ENCODE results near the gene TMEM178A. TPM values are rescaled to one million over a fixed set of nuclear protein-coding genes. Genes with fewer than 3 reads are reported as not detected.
A peak's percentile ranks its signal among the peaks of the same experiment; 100 is the strongest.

Gene TMEM178A
- total and polyA plus RNA-seq, 2 experiments from 2014 or later: 0.32 TPM; not detected in 1

DNA sequence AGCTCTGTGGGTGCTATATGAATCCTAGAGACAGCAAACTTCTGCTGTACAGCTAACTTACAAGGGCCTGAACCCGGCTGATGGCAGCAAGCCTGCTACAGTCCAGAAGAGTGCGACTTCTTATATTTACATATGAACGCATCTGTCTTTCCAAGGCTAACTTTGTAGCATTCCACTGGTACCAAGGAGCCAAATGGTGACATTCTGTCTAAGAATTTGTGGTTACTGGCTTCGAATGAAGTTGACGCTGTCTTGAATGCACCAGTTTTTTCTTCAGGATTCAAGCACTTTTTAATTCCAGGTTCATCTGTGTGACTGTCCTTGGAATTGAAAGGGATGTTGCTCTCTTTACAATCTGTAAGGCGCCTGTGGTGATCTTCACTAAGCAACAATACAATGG is 70.9 kb downstream of the TMEM178A start:
- H3K36me3 ChIP-seq (ENCODE audit: low read depth): peaks cover 22% of the 10 kb centered on the region

DNA sequence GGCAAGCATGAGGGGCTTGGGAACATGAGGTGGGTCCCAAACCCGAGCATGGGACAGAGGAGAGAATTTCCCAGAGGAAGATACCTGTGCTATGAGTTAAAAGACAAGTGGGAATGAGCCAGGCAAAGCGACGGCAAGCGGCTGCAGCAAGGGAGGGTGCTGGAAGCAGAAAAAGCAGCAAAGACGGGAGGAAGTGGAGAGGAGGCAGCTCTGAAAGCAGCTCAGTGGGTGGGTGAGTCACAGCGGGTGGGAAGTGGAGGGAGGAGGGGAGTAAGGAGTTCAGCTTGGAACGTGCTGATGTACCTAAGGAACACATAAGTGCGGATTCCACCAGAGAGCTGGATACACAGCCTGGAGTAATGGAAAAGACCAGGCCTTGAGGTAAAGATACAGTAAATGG is 71.9 kb downstream of the TMEM178A start:
- peaks cover 19% of the 10 kb centered on the region for H3K79me2 ChIP-seq (ENCODE audit: insufficient read depth)
- H4K20me1 ChIP-seq (ENCODE audit: insufficient read depth): no peaks in the 10 kb centered on the region
- no peak overlapping the region for H3K27ac ChIP-seq
- in situ Hi-C loops (cut with MboI): no loop called here
- no peaks in the 10 kb centered on the region for H3K9me3 ChIP-seq (ENCODE audit: low read depth)
- H2AFZ ChIP-seq: no peak overlapping the region
- H3K9ac ChIP-seq: no peak overlapping the region
- no peak overlapping the region for H3K4me2 ChIP-seq (ENCODE audit: unreplicated experiment)
- H3K27me3 ChIP-seq (replicated peaks; ENCODE audit: insufficient read depth): no peaks in the 10 kb centered on the region
- H3K4me1 ChIP-seq (ENCODE audit: insufficient read depth): peaks cover 26% of the 10 kb centered on the region
- H3K36me3 ChIP-seq (ENCODE audit: low read depth): peaks cover 22% of the 10 kb centered on the region
- DNase-seq: peak; percentile 23
- WGBS, 2 experiments (ENCODE audit: low coverage in 1 of 2, low lambda C conversion rate in 2 of 2, missing lambda C conversion rate in 2 of 2): 86 to 89% methylated on average over 8 of the region's 8 CpGs
- H3K9me2 ChIP-seq (ENCODE audit: insufficient read depth): no peaks in the 10 kb centered on the region
- H3F3A ChIP-seq (ENCODE audit: insufficient read depth): peaks cover 20% of the 10 kb centered on the region
- no peak for TF ChIP-seq EZH2 (IDR thresholded peaks at IDR 0.05; ENCODE audit: insufficient read depth, poor library complexity, severe bottlenecking)
- no peak overlapping the region for H3K4me3 ChIP-seq

More for the DNA sequence above, 70.9 kb downstream of the TMEM178A start:
- Histone ChIP-seq H3K9ac (0 out of 2 replicates have a peak overlapping the region, but pooled peaks have one; percentile 13), H3K27ac (peak overlapping the region; percentile 56), H2AFZ (no peak overlapping the region), H3K4me2 (ENCODE audit: unreplicated experiment) (no peak overlapping the region), H3K4me1 (ENCODE audit: insufficient read depth) (peaks cover 26% of the 10 kb centered on the region), H3F3A (ENCODE audit: insufficient read depth) (peaks cover 20% of the 10 kb centered on the region), H3K9me3 (ENCODE audit: low read depth) (no peaks in the 10 kb centered on the region), H3K4me3 (no peak overlapping the region), H3K9me2 (ENCODE audit: insufficient read depth) (no peaks in the 10 kb centered on the region), H3K27me3 (replicated peaks; ENCODE audit: insufficient read depth) (no peaks in the 10 kb centered on the region), H4K20me1 (ENCODE audit: insufficient read depth) (no peaks in the 10 kb centered on the region), H3K79me2 (ENCODE audit: insufficient read depth) (peaks cover 19% of the 10 kb centered on the region)
- in situ Hi-C loops (cut with MboI): no loop called here
- no peak for TF ChIP-seq EZH2phosphoT487 (IDR thresholded peaks at IDR 0.05; ENCODE audit: insufficient read depth, low read depth)
- DNase-seq: peak; percentile 77
- WGBS, 2 experiments (ENCODE audit: low coverage in 1 of 2, low lambda C conversion rate in 2 of 2, missing lambda C conversion rate in 2 of 2): 74 to 79% methylated on average over 6 of the region's 6 CpGs

- H3K79me2 ChIP-seq (ENCODE audit: insufficient read depth): peaks cover 19% of the 10 kb centered on the region
- in situ Hi-C loops (cut with MboI): no loop called here
- H3K9ac ChIP-seq: no peak overlapping the region
- TF ChIP-seq EZH2 (IDR thresholded peaks at IDR 0.05; ENCODE audit: insufficient read depth, poor library complexity, severe bottlenecking) (no peak), EZH2phosphoT487 (IDR thresholded peaks at IDR 0.05; ENCODE audit: insufficient read depth, low read depth) (no peak)
- H3K4me2 ChIP-seq (ENCODE audit: unreplicated experiment): no peak overlapping the region
- peaks cover 16% of the 10 kb centered on the region for H3K36me3 ChIP-seq (ENCODE audit: low read depth)
- no peaks in the 10 kb centered on the region for H3K27me3 ChIP-seq (replicated peaks; ENCODE audit: insufficient read depth)
- no peak for DNase-seq
- H3K9me3 ChIP-seq (ENCODE audit: low read depth): no peaks in the 10 kb centered on the region
- no peak overlapping the region for H3K4me3 ChIP-seq
- H3K27ac ChIP-seq: no peak overlapping the region
- no peaks in the 10 kb centered on the region for H4K20me1 ChIP-seq (ENCODE audit: insufficient read depth)
- 90 to 97% methylated on average over 2 of the region's 2 CpGs for WGBS, 2 experiments (ENCODE audit: low coverage in 1 of 2, low lambda C conversion rate in 2 of 2, missing lambda C conversion rate in 2 of 2)
- peaks cover 25% of the 10 kb centered on the region for H3F3A ChIP-seq (ENCODE audit: insufficient read depth)
- H3K9me2 ChIP-seq (ENCODE audit: insufficient read depth): no peaks in the 10 kb centered on the region
- no peak overlapping the region for H2AFZ ChIP-seq
- H3K4me1 ChIP-seq (ENCODE audit: insufficient read depth): peaks cover 36% of the 10 kb centered on the region
These were observed 73.2 kb downstream of the TMEM178A start for GRCh38 chr2:39738936-39739335.

DNA sequence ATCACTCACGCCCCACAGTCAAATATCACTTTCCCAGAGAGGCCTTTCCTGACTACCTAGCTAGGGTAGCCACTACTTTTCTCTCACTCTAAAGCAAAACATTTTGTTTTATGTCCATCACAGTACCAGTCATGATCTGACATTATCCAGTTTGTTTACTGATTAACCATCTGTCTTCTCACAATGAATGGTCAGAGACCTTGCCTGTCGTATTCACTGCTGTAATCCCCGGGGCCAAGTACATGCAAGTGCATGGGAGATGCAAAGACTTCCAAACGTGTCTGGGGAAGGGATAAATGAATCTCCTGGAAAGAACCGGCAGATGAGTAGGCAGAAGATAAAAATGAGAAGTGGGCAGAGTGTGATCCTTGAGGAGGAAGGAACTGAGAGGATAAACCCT is 73.7 kb downstream of the TMEM178A start:
- TF ChIP-seq EZH2 (IDR thresholded peaks at IDR 0.05; ENCODE audit: insufficient read depth, poor library complexity, severe bottlenecking) (no peak), EZH2phosphoT487 (IDR thresholded peaks at IDR 0.05; ENCODE audit: insufficient read depth, low read depth) (no peak)
- H3K27ac ChIP-seq: no peak overlapping the region
- peaks cover 41% of the 10 kb centered on the region for H3K4me1 ChIP-seq (ENCODE audit: insufficient read depth)

DNA sequence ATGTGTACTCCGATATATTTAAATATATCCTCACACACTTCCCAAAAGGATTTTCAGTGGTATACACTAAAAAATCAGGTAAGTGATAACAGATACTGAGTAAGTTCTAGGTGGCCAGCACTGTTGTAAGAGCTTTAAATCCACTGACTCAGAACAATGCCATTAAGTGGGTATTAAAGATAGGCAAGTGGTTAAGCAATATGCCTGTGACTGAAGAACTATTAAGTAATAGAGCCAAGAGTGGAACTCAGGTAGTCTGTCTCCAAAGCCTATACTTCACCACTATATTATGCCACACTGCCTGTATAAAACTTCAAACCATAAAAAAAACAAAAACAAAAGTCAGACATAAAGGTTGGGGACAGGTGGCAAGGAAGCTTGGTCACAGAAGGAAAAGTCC is 76.2 kb downstream of the TMEM178A start:
- Histone ChIP-seq H3K27me3 (replicated peaks; ENCODE audit: insufficient read depth) (no peaks in the 10 kb centered on the region), H4K20me1 (ENCODE audit: insufficient read depth) (no peaks in the 10 kb centered on the region), H3K79me2 (ENCODE audit: insufficient read depth) (no peaks in the 10 kb centered on the region), H3K27ac (no peak overlapping the region), H3K4me3 (no peak overlapping the region), H3K9me2 (ENCODE audit: insufficient read depth) (no peaks in the 10 kb centered on the region), H3K9me3 (ENCODE audit: low read depth) (no peaks in the 10 kb centered on the region), H3K4me2 (ENCODE audit: unreplicated experiment) (peak overlapping the region; percentile 7), H2AFZ (no peak overlapping the region), H3K4me1 (ENCODE audit: insufficient read depth) (peaks cover 30% of the 10 kb centered on the region), H3F3A (ENCODE audit: insufficient read depth) (peaks cover 23% of the 10 kb centered on the region), H3K36me3 (ENCODE audit: low read depth) (peaks cover 11% of the 10 kb centered on the region), H3K9ac (no peak overlapping the region)
- no peak for TF ChIP-seq EZH2phosphoT487 (IDR thresholded peaks at IDR 0.05; ENCODE audit: insufficient read depth, low read depth)
- no peak for TF ChIP-seq EZH2 (IDR thresholded peaks at IDR 0.05; ENCODE audit: insufficient read depth, poor library complexity, severe bottlenecking)
- in situ Hi-C loops (cut with MboI): no loop called here
- WGBS, 2 experiments (ENCODE audit: low coverage in 1 of 2, low lambda C conversion rate in 2 of 2, missing lambda C conversion rate in 2 of 2): 96 to 100% methylated on average over 1 of the region's 1 CpG
- peak; percentile 24 for DNase-seq

More for the DNA sequence above, 73.7 kb downstream of the TMEM178A start:
- H3K4me2 ChIP-seq (ENCODE audit: unreplicated experiment): no peak overlapping the region
- H3K36me3 ChIP-seq (ENCODE audit: low read depth): peaks cover 16% of the 10 kb centered on the region
- no peak for DNase-seq
- no peaks in the 10 kb centered on the region for H3K9me2 ChIP-seq (ENCODE audit: insufficient read depth)
- H2AFZ ChIP-seq: no peak overlapping the region
- in situ Hi-C loops (cut with MboI): no loop called here
- no peak overlapping the region for H3K4me3 ChIP-seq
- WGBS, 2 experiments (ENCODE audit: low coverage in 1 of 2, low lambda C conversion rate in 2 of 2, missing lambda C conversion rate in 2 of 2): 68 to 74% methylated on average over 5 of the region's 5 CpGs
- H3K27me3 ChIP-seq (replicated peaks; ENCODE audit: insufficient read depth): no peaks in the 10 kb centered on the region
- peaks cover 28% of the 10 kb centered on the region for H3F3A ChIP-seq (ENCODE audit: insufficient read depth)
- H3K9ac ChIP-seq: no peak overlapping the region
- H3K9me3 ChIP-seq (ENCODE audit: low read depth): no peaks in the 10 kb centered on the region
- no peaks in the 10 kb centered on the region for H4K20me1 ChIP-seq (ENCODE audit: insufficient read depth)
- H3K79me2 ChIP-seq (ENCODE audit: insufficient read depth): peaks cover 17% of the 10 kb centered on the region

Data from GM23248 (cell line).